Tibial nerve (tissue), 3 donors: Measurements from ENCODE around the gene PRELID2.

Experiments used
- POLR2A ChIP-seq, 2 donors: fragments of 450-650 bp; IDR thresholded peaks; one replicate each; pipeline ENCODE4 v1.6.1; 2017; ENCODE audit warnings: antibody characterized with exemption in 2 of 2, mild to moderate bottlenecking in 2 of 2, moderate library complexity in 2 of 2
- TF ChIP-seq, protein P1 (sequence below), 5 experiments: fragments of 200-600 bp in 3 of 5; fragments of 450-650 bp in 2 of 5; sonication (generic) in 3 of 5; IDR thresholded peaks; one replicate each; pipeline ENCODE4 v1.5.1; 2016 to 2019; ENCODE audit warnings: antibody characterized with exemption in 5 of 5, mild to moderate bottlenecking in 3 of 5, moderate library complexity in 2 of 5

DNA sequence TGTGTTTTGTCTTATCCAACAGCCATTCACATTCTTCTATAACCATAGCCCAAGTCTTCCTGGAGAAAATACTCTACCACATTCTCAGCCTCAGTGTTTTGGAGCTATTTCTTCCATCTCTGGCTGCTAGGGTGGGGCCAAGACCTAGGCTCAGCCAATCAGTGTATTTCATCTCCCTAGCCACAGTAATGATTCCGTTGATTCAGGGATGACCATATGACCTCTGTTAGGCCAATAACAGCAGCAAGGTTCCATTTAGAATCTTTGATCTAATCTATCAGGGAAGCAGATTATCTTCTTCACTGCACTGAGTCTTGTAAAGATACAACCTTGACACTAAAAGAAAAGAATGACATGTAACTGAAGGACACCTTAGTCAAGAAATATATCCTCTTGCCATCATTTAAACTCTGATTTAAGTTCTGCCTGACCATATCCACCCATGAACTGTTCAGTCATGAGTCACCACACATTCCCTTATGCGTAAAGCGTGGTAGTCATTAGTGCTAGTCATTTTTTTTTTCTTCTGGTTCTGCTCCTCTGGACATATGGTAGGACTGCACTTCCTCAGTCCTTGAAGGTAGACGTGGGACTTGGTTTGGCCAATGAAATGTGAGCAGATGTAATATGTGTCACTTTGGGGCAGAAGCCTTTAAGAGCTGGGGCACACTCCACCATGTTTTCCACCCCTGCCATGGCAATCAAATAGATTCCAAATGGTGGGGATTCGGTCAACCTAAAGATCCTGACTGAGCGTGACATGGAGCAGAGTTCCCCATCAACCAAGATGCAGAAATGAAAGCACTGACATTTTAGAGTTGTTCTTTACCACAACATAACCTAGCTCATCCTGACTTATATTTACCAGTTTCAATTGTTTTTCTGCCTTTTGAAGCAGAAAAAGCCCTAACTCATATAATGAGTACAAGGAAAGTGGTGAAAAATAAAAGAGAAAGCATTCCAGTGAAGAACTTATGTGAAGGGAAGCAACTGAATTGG lies 12.7 kb upstream of the PRELID2 start:
- TF ChIP-seq, protein P1, sequence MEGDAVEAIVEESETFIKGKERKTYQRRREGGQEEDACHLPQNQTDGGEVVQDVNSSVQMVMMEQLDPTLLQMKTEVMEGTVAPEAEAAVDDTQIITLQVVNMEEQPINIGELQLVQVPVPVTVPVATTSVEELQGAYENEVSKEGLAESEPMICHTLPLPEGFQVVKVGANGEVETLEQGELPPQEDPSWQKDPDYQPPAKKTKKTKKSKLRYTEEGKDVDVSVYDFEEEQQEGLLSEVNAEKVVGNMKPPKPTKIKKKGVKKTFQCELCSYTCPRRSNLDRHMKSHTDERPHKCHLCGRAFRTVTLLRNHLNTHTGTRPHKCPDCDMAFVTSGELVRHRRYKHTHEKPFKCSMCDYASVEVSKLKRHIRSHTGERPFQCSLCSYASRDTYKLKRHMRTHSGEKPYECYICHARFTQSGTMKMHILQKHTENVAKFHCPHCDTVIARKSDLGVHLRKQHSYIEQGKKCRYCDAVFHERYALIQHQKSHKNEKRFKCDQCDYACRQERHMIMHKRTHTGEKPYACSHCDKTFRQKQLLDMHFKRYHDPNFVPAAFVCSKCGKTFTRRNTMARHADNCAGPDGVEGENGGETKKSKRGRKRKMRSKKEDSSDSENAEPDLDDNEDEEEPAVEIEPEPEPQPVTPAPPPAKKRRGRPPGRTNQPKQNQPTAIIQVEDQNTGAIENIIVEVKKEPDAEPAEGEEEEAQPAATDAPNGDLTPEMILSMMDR (IDR thresholded peaks at IDR 0.05), result no peak
- TF ChIP-seq POLR2A (IDR thresholded peaks at IDR 0.05), result no peak
